NT2/D1 (cell line): ENCODE results near the gene PDE4B.

Experiments used
- SUZ12 ChIP-seq: IDR thresholded peaks from 2 replicates; pipeline ENCODE4 v1.6.1; 2011; ENCODE audit not compliant: insufficient read length, insufficient read depth; ENCODE audit errors: extremely low read depth
- ZNF274 ChIP-seq: IDR thresholded peaks from 2 replicates; pipeline ENCODE4 v1.6.1; 2011; ENCODE audit warnings: mild to moderate bottlenecking, low read depth, low read length

- TF ChIP-seq ZNF274 (no peak), SUZ12 (no peak)
These were observed 160.5 kb downstream of the PDE4B start for GRCh38 chr1:65953170-65953569.
